Forelimb muscle (tissue), 1 donor: ENCODE data around the gene CD209. TPM values are rescaled to one million over a fixed set of nuclear protein-coding genes. Genes with fewer than 3 reads are reported as not detected.

Experiments used
- DNase-seq: peaks from one replicate; pipeline ENCODE4 v3.0.0-alpha.2; 2013; ENCODE audit warnings: low read depth
- polyA plus RNA-seq: library from polyadenylated mRNA; unstranded; fragments of 120-200 nt; gene quantifications from one replicate; pipeline ENCODE4 v1.2.1, GENCODE V29; 2013; ENCODE audit not compliant: insufficient read length

CD209 gene
- polyA plus RNA-seq, 1 donor, result 2.3 TPM

- DNase-seq, result no peak
These were observed 8.1 kb downstream of the CD209 start for GRCh38 chr19:7739211-7739755.

GRCh38 chr19:7738023-7738422, 9.3 kb downstream of the CD209 start:
- no peak for DNase-seq

DNA sequence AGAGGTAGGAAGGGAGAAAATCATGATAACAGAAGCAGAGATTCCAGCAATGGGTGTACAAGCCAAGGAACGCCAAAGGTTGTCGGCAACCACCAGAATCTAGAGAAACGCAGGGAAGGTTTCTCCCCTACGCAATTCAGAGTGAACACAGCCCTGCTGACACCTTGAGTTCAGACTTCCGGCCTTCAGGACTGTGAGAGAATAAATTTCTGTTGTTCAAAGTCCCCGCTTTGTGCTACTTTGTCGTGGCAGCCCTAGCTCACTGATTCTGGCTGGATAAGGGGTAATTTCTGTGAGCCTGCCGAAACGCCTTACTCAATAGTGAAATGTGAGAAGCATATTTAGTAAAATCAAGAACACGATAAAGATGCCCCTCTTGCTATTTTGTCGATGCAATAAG, 10.1 kb downstream of the CD209 start:
- DNase-seq, result no peak

- DNase-seq, result no peak
These were observed 11.2 kb downstream of the CD209 start for GRCh38 chr19:7736148-7736547.

GRCh38 chr19:7734220-7735203, 12.8 kb downstream of the CD209 start:
- no peak for DNase-seq

DNA sequence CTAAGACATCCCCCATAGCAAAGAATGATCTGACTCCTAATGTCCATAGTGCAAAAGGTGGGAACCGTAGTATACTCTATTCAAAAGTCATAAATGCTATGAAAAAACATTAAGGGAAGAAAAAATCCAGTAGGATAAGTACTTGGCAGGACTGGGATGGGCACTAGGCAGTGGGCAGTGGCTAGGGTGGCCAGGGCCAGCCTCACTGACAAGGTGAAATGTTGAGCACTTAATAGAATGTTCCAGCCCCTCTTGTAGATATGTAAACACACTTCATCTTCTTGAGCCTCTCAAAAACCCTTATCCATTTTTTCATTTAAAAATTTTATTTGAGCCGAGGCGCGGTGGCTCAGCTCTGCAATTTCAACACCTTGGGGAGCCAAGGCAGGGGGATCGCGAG, 14.0 kb downstream of the CD209 start:
- DNase-seq, result no peak

- DNase-seq, result no peak
These were observed 15.3 kb downstream of the CD209 start, which contains the start of gene CLEC4G for GRCh38 chr19:7732045-7732444. Gene CLEC4G, minus strand, starts transcription at chr19:7732110. Its CDS starts 8 bp downstream, at chr19:7732102.

- no peak for DNase-seq
These were observed 15.7 kb downstream of the CD209 start for GRCh38 chr19:7731615-7732014.

- no peak for DNase-seq
These were observed 16.1 kb downstream of the CD209 start for GRCh38 chr19:7731218-7731595.

- DNase-seq, result no peak
These were observed 16.8 kb downstream of the CD209 start for GRCh38 chr19:7730286-7731217.

GRCh38 chr19:7729831-7730285, 17.5 kb downstream of the CD209 start:
- DNase-seq, result no peak

- DNase-seq, result no peak
These were observed 18.1 kb downstream of the CD209 start for GRCh38 chr19:7729211-7729610.

- no peak for DNase-seq
These were observed 21.5 kb downstream of the CD209 start for GRCh38 chr19:7725791-7726190.

DNA sequence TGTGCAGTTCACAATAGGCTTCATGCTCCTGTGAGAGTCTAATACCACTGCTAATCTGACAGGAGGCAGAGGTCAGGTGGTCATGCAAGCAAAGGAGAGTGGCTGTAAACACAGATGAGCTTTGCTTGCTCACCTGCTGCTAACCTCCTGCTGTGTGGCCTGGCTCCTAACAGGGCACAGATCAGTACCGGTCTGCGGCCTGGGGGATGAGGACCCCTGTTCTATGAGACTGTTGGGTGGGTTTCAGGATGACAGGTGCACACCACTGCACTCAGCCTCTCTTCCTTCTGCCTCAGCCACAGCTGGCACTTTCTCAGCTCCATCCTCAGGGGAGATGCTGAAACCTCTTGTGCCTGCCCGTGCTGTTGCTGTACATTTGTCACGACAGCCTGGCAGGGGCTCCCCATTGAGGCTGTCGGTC, 25.1 kb downstream of the CD209 start:
- no peak for DNase-seq

GRCh38 chr19:7720351-7720750, 27.0 kb downstream of the CD209 start:
- no peak for DNase-seq

GRCh38 chr19:7718668-7719067, 28.7 kb downstream of the CD209 start:
- DNase-seq, result no peak

DNA sequence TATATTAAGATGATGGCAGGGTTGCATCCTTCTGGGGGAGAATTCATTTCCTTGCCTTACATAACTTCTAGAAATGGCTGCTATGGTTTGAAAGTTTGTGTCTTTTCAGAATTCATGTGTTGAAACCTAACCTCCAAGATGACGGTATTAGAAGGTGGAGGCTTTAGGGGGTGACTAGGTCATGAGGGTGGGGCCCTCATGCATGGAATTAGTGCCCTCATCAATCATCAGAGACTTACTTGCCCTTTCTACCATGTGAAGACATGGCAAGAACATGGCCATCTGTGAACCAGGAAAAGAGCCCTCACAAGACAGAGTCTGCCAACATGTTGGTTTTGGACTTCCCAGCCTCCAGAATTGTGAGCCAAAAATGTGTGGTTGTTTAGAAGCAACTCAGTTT, 30.6 kb downstream of the CD209 start:
- DNase-seq, result no peak

- no peak for DNase-seq
These were observed 31.7 kb downstream of the CD209 start for GRCh38 chr19:7715671-7716070.

- no peak for DNase-seq
These were observed 36.7 kb downstream of the CD209 start for GRCh38 chr19:7710616-7711015.

DNA sequence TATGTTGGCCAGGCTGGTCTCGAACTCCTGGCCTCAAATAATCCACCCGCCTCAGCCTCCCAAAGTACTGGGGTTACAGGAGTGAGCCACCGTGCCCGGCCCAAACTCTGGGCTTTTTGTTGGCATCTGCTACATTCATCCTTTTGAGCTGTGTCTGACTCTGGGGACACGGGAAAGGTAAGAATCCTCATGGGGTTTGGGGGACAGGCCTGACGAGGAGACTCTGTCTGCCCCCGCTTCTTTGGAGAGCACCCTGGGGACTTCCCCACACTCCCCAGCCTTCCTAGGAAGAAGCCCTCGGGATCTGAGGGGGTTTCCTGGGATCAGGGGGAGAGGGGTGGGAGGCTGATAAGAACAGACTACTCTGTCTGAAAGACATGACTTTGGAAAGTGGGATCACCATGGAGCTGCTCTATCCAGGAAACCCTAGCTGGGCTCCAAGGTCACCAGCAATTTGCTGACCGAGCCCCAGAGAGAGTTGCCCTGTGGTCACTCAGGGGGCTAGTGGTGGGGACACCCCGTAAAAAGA, 37.3 kb downstream of the CD209 start:
- no peak for DNase-seq

DNA sequence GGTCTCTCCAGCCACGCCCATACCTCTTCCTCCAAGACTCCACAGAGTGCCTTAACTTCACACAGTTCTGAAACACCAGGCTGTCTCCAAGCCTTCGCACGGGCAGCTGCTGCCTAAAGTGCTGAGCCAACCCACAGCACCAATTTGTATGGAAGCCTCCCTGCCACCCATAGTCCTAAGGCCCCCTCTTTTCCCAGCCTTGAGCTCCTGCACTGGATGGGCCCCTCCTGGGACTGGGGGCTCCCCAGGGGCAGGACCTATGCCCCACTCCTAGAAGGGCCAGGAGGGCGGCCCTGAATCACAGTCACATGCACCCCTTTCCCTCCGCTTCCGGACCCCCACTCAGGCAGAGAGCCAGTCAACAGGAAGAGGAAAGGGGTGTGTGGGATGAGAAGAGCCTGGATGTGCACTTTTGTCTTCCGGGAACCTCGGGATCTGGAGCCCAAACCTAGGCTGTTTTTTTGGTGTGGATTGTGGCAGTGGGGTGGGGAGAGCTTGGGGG, 40.3 kb downstream of the CD209 start:
- DNase-seq, result no peak
